B cell (primary cell): Measurements from ENCODE around the gene PSMB3.

Experiments used
- EZH2 ChIP-seq: IDR thresholded peaks from 2 replicates; pipeline ENCODE4 v1.6.1; 2012; ENCODE audit warnings: borderline replicate concordance, low read depth, mild to moderate bottlenecking, moderate library complexity, low read length; ENCODE audit not compliant: insufficient read depth, poor library complexity, severe bottlenecking
- TF ChIP-seq, protein P1 (sequence below): fragments of 200-600 bp; IDR thresholded peaks from one replicate; pipeline ENCODE4 v1.8.0; 2022; ENCODE audit warnings: antibody characterized with exemption, mild to moderate bottlenecking

DNA sequence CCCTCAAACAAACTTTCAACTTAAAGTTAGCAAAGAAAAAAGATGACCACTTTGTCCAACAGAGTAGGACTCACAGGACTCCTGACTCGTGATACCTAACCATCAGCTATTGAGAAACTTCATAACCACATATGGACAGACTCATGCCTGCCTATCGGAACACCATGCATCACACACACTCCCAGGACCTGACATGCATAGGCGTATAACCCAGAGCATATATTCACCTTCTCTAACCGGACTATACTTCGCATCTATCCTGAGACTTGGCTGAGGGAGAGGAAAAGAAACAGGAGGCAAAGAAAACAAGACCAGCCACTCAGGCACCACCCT lies 44.6 kb downstream of the PSMB3 start:
- TF ChIP-seq EZH2: no peak
- TF ChIP-seq, protein P1, sequence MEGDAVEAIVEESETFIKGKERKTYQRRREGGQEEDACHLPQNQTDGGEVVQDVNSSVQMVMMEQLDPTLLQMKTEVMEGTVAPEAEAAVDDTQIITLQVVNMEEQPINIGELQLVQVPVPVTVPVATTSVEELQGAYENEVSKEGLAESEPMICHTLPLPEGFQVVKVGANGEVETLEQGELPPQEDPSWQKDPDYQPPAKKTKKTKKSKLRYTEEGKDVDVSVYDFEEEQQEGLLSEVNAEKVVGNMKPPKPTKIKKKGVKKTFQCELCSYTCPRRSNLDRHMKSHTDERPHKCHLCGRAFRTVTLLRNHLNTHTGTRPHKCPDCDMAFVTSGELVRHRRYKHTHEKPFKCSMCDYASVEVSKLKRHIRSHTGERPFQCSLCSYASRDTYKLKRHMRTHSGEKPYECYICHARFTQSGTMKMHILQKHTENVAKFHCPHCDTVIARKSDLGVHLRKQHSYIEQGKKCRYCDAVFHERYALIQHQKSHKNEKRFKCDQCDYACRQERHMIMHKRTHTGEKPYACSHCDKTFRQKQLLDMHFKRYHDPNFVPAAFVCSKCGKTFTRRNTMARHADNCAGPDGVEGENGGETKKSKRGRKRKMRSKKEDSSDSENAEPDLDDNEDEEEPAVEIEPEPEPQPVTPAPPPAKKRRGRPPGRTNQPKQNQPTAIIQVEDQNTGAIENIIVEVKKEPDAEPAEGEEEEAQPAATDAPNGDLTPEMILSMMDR: no peak
